ENCODE measurements around the gene HBS1L. TPM values are rescaled to one million over a fixed set of nuclear protein-coding genes. Genes with fewer than 3 reads are reported as not detected.
A peak's percentile ranks its signal among the peaks of the same experiment; 100 is the strongest.

HBS1L gene
- total RNA-seq, 1 experiment from 2014 or later: 95.4 TPM

GRCh38 chr6:135081966-135082365 is 27.3 kb upstream of the HBS1L start:
- Mint-ChIP-seq H3K4me3 (no peak overlapping the region), H3K4me1 (no peaks in the 10 kb centered on the region), H3K27me3 (ENCODE audit: low read depth) (no peaks in the 10 kb centered on the region), H3K27ac (no peak overlapping the region), H3K36me3 (peaks cover 10% of the 10 kb centered on the region), H3K9me3 (peaks cover 17% of the 10 kb centered on the region)
- ChIA-PET POLR2A (no interaction called here), CTCF (no interaction called here)
- no peak for DNase-seq (ENCODE audit: low spot score)
- ATAC-seq: no peak
- TF ChIP-seq ZNF396 (CRISPR knock-in tag; IDR thresholded peaks at IDR 0.05; ENCODE audit: borderline replicate concordance) (no peak), ZNF416 (CRISPR knock-in tag; IDR thresholded peaks at IDR 0.05) (no peak), EMX1 (CRISPR knock-in tag; IDR thresholded peaks at IDR 0.05) (no peak), ZSCAN18 (CRISPR knock-in tag; IDR thresholded peaks at IDR 0.05) (no peak), RORB (CRISPR knock-in tag; IDR thresholded peaks at IDR 0.05) (no peak), CBFB (CRISPR knock-in tag; IDR thresholded peaks at IDR 0.05; ENCODE audit: low read depth) (no peak), RELA (CRISPR knock-in tag; IDR thresholded peaks at IDR 0.05; ENCODE audit: borderline replicate concordance) (no peak), TEAD4 (CRISPR knock-in tag; IDR thresholded peaks at IDR 0.05) (no peak), E2F5 (CRISPR knock-in tag; IDR thresholded peaks at IDR 0.05) (no peak), NFATC4 (CRISPR knock-in tag; IDR thresholded peaks at IDR 0.05) (no peak), ZBTB21 (CRISPR knock-in tag; IDR thresholded peaks at IDR 0.05; ENCODE audit: borderline replicate concordance) (no peak), GABPB1 (CRISPR knock-in tag; IDR thresholded peaks at IDR 0.05) (no peak)
- TF ChIP-seq, protein P1, sequence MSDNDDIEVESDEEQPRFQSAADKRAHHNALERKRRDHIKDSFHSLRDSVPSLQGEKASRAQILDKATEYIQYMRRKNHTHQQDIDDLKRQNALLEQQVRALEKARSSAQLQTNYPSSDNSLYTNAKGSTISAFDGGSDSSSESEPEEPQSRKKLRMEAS (CRISPR knock-in tag; IDR thresholded peaks at IDR 0.05): no peak
- TF ChIP-seq, protein P2, sequence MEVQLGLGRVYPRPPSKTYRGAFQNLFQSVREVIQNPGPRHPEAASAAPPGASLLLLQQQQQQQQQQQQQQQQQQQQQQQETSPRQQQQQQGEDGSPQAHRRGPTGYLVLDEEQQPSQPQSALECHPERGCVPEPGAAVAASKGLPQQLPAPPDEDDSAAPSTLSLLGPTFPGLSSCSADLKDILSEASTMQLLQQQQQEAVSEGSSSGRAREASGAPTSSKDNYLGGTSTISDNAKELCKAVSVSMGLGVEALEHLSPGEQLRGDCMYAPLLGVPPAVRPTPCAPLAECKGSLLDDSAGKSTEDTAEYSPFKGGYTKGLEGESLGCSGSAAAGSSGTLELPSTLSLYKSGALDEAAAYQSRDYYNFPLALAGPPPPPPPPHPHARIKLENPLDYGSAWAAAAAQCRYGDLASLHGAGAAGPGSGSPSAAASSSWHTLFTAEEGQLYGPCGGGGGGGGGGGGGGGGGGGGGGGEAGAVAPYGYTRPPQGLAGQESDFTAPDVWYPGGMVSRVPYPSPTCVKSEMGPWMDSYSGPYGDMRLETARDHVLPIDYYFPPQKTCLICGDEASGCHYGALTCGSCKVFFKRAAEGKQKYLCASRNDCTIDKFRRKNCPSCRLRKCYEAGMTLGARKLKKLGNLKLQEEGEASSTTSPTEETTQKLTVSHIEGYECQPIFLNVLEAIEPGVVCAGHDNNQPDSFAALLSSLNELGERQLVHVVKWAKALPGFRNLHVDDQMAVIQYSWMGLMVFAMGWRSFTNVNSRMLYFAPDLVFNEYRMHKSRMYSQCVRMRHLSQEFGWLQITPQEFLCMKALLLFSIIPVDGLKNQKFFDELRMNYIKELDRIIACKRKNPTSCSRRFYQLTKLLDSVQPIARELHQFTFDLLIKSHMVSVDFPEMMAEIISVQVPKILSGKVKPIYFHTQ (CRISPR knock-in tag; IDR thresholded peaks at IDR 0.05): no peak

GRCh38 chr6:135075018-135075417 is 20.4 kb upstream of the HBS1L start:
- ChIA-PET POLR2A (no interaction called here), CTCF (interaction anchor here (0.6 kb wide), 1 partner anchor 12 kb away, joined by 4 read pairs; no protein-coding TSS in a partner anchor)
- no peak for DNase-seq (ENCODE audit: low spot score)
- no peak overlapping the region for H3K4me3 Mint-ChIP-seq
- peak; percentile 72 for ATAC-seq
- no peak overlapping the region for H3K27ac Mint-ChIP-seq
- TF ChIP-seq KAT7 (CRISPR knock-in tag; IDR thresholded peaks at IDR 0.05; ENCODE audit: borderline replicate concordance) (no peak), ZNF512 (CRISPR knock-in tag; IDR thresholded peaks at IDR 0.05; ENCODE audit: borderline replicate concordance) (no peak), JUN (CRISPR knock-in tag; IDR thresholded peaks at IDR 0.05) (no peak), CREB1 (CRISPR knock-in tag; IDR thresholded peaks at IDR 0.05) (no peak), ZNF281 (CRISPR knock-in tag; IDR thresholded peaks at IDR 0.05) (no peak), CREM (CRISPR knock-in tag; IDR thresholded peaks at IDR 0.05) (no peak), OVOL2 (CRISPR knock-in tag; IDR thresholded peaks at IDR 0.05; ENCODE audit: borderline replicate concordance) (no peak)
- H3K27me3 Mint-ChIP-seq (ENCODE audit: low read depth): no peaks in the 10 kb centered on the region
- H3K36me3 Mint-ChIP-seq: no peaks in the 10 kb centered on the region
- no peaks in the 10 kb centered on the region for H3K9me3 Mint-ChIP-seq
- H3K4me1 Mint-ChIP-seq: peaks cover 5% of the 10 kb centered on the region; the same call in 1 of the 2 replicates

Data from WTC11 (cell line).